GM19025 (cell line): Measurements from ENCODE around the gene TERB1.

Experiments used
- ATAC-seq: cut with Tn5 transposase; IDR thresholded peaks from one replicate; pipeline ENCODE4 v1.9.1; 2021; ENCODE audit warnings: mild to moderate bottlenecking, low read depth, moderate library complexity; ENCODE audit not compliant: unreplicated experiment

Gene TERB1

DNA sequence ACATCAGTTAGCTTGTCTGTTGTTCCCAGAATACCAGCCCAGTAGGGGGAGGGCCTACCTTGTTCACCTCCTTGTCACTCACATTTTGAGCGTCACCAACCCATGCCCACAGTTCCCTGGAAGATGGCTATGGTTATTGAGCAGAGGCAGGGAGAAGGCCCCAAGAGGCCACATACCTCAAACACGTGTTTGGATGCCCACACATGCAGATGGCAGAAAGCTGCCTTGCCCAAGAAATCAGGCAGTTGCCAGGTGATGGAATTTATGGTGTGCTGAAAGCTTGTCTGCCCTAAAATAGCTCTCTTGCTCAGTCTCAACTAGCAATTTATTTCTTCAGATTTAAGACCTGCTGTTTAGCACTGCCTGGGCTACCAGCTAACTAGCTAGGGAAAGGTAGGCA, 88.3 kb downstream of the TERB1 start:
- ATAC-seq = no peak

DNA sequence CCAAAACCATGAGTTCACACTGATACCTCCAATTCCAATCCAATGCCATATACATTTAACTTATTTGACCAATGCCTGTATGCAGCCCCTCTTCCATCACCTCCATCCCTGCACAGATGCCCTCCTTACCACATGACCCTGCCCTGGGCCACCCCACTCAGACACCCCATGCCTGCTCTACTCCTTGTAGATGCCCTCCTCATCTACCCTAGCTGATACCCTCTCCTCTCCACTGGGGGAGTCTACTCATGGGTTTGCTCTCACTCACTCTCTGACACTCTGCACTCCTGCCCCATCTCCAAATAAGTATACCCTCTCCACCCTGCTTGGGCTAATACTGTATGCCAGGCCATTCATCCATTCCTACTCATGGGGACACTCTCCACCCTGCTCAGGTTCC, 88.9 kb downstream of the TERB1 start:
- ATAC-seq = no peak

DNA sequence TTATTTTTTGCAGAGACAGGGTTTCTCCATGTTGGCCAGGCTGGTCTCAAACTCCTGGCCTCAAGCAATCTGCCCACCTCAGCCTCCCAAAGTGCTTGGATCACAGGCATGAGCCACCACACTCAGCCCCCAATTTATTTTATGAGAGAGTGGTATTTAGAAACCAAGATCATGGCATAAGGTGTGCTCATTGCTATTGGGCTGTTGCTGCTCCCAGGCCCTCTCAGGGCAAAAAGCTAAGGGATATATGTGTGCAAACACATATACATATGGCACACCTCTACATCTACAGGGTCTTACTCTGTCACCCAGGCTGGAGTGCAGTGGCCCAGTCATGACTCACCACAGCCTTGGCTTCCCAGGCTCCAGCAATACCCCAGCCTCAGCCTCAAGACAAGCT, 89.8 kb downstream of the TERB1 start:
- no peak for ATAC-seq

DNA sequence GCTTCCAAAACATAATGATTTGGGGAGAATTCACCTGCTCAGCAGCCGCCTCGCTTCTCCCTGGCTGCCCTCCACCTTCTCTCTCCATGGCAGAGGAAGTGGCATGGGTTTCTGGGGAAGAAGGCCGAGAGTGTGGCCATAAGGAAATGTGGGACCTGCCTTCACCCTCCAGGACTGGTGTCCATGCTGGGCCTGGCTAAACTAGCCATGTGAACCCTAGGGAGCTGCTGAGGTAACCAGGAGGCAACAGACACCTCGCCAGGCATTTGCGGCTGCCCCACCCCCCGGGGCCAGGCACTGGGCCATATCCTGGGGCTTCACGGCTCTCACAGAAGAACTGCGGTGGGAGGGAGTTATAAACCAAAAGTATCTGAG, 94.9 kb downstream of the TERB1 start:
- ATAC-seq = no peak

DNA sequence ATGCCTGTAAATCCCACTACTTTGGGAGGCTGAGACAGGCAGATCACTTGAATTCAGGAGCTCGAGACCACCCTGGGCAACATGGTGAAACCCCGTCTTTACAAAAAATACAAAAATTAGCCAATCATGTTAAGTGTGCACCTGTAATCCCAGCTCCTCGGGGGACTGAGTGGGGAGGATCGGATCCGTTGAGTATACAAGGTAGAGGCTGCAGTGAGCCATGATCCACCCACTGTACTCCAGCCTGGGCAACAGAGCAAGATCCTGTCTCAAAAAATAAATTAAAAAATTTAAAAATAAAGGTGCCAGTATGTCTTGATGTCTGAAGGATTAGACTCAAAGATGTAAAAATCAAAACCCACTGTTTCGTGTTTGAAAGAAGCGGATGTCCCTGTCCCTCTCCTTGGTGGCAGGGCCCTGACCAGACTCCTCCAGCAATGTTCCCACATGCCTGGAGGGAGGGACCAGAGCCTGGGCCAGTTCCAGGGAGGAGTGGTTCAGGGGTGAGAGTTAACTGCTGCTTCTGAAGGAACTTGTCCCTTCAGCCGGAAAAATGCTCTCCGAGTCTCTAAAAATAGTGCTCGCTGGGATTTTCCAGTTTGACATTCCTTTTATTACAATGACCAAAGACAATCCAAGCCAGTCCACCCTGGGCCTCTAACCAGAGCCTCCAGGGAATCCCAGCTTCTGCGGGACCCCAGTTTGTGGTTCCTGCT, 95.4 kb downstream of the TERB1 start:
- ATAC-seq = no peak
